HG03457 (cell line): ENCODE measurements around the gene ADPRHL1.
"Not testable (repeated sequence)": the region's sequence is repeated elsewhere in the genome, so short reads cannot be mapped to it uniquely, and the experiment has no call there.

Experiments
- ATAC-seq: cut with Tn5 transposase; IDR thresholded peaks from one replicate; pipeline ENCODE4 v1.9.1; 2021; ENCODE audit warnings: moderate number of reproducible peaks; ENCODE audit not compliant: unreplicated experiment

The ADPRHL1 gene

GRCh38 chr13:113456116-113456702 lies 2.9 kb upstream of the ADPRHL1 start:
- no peak for ATAC-seq

GRCh38 chr13:113455384-113455783 lies 2.1 kb upstream of the ADPRHL1 start:
- ATAC-seq = no peak

- ATAC-seq = no peak
These were observed 1.6 kb upstream of the ADPRHL1 start for GRCh38 chr13:113454936-113455335.

- no peak for ATAC-seq
These were observed 822 bp downstream of the ADPRHL1 start for GRCh38 chr13:113452466-113452865.

GRCh38 chr13:113451951-113452421 lies 1.3 kb downstream of the ADPRHL1 start:
- ATAC-seq = no peak

- not testable (repeated sequence) for ATAC-seq
These were observed 2.2 kb downstream of the ADPRHL1 start for GRCh38 chr13:113450861-113451620.

GRCh38 chr13:113450348-113450744 lies 2.9 kb downstream of the ADPRHL1 start:
- ATAC-seq = not testable (repeated sequence)

GRCh38 chr13:113449693-113450347 lies 3.5 kb downstream of the ADPRHL1 start:
- ATAC-seq = no peak

- ATAC-seq = no peak
These were observed 4.2 kb downstream of the ADPRHL1 start for GRCh38 chr13:113448885-113449692.

- no peak for ATAC-seq
These were observed 4.8 kb downstream of the ADPRHL1 start for GRCh38 chr13:113448545-113448884.

GRCh38 chr13:113447596-113447995 lies 5.7 kb downstream of the ADPRHL1 start:
- ATAC-seq = no peak

GRCh38 chr13:113446488-113446854 lies 6.8 kb downstream of the ADPRHL1 start:
- ATAC-seq = no peak

GRCh38 chr13:113445791-113446487 lies 7.3 kb downstream of the ADPRHL1 start:
- ATAC-seq = no peak

- ATAC-seq = no peak
These were observed 9.3 kb downstream of the ADPRHL1 start for GRCh38 chr13:113443991-113444390.

- ATAC-seq = no peak
These were observed 10.3 kb downstream of the ADPRHL1 start for GRCh38 chr13:113442985-113443362.

GRCh38 chr13:113442354-113442984 lies 10.8 kb downstream of the ADPRHL1 start:
- ATAC-seq = no peak

GRCh38 chr13:113441661-113442060 lies 11.6 kb downstream of the ADPRHL1 start:
- no peak for ATAC-seq

- no peak for ATAC-seq
These were observed 15.8 kb downstream of the ADPRHL1 start for GRCh38 chr13:113437408-113438010.

- ATAC-seq = not testable (repeated sequence)
These were observed 16.4 kb downstream of the ADPRHL1 start for GRCh38 chr13:113436866-113437265.

- ATAC-seq = not testable (repeated sequence)
These were observed 17.4 kb downstream of the ADPRHL1 start for GRCh38 chr13:113435907-113436306.
